Measurements from ENCODE around the gene UNC45B.
"Not testable (repeated sequence)": the region's sequence is repeated elsewhere in the genome, so short reads cannot be mapped to it uniquely, and the experiment has no call there.

Gene UNC45B

DNA sequence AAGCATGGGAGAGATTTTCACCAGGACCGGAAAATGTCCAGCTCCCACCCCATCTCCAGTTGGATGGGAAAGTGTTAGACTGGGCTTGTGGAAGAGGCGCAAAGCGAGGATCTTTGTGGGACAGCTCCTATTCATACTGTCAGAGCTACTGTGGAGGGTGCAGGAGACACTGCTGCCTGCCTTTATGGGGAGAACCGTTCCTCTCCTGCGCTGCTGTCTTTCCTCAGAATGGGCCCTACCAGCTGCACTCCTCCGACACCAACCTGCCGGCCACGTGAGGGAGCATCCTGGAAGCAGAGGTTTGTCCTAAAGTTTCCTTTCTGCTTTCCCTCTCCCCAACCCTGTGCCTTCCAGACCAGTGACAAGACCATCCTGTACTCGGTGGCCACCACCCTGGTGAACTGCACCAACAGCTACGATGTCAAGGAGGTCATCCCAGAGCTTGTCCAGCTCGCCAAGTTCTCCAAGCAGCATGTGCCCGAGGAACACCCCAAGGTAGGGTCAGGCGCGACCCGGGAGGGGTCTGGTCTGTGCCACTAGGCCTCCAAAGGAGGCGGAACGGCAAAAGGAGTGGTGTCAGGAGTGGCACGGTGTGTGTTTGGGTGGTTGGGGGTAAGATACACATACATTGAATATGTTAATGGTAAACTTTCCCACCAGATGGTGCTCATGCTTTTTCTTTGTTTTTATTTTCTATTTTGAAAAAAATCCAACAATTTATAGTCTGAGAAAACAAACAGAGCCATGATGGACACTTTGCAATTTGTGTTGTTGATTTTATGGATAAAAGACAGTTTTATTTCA lies 23.6 kb downstream of the UNC45B start:
- DNase-seq: peak in 2 of 4 experiments; percentile 39 to 48

DNA sequence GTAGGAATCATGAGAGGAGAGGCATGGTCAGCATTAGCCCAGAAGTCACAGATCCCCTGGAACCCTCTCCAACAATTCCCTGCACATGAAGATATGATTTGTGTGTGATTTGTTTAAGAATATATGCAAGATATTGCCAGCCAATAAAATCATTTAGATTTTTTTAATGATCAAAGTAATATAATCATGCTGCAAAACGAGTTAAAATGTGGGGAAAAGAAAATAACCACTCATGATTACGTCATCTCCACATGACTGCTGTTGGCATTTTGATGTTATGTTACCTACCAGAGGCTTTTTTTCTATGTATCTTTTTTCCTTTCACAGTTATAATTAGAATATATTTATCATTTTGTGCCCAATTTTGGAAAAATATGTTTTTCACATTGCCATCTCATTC lies 24.2 kb downstream of the UNC45B start:
- peak in 2 of 4 experiments; percentile 41 to 57 for DNase-seq

DNA sequence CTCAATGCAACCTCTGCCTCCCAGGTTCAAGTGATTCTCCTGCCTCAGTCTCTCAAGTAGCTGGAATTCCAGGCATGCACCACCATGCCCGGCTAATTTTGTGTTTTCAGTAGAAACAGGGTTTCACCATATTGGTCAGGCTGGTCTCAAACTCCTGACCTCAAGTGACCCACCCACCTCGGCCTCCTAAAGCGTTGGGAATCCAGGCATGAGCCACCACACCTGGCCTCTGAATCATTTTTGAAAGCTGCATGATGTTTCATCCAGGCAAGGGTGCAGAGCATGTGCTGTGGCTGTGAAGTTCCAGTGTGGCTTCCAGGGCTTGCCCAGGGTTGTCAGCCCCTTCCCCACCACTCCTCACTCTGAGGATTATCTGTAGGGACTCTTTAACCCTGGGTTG lies 24.7 kb downstream of the UNC45B start:
- DNase-seq: not testable (repeated sequence)

DNA sequence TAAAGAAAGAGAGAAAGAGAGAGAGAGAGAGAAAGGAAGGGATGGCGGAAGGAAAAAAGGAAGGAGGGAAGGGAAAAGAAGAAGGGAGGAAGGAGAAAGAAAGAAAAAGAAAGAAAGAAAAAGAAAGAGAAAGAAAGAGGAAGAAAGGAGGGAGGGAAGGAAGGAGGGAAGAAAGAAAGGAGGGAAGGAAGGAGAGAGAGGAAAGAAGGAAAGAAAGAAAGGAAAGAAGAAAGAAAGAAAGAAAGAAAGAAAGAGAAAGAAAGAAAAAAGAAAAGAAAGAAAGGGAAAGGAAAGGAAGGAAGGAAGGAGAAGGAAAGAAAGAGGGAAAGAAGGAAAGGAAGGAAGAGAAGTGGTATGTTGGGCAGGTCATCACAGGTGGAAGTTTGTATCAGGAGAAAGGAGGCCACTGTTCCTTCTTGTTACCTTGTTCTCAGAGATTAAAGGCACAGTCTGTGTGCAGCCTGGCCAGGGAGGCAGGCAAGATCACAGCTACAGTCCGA lies 27.3 kb downstream of the UNC45B start:
- DNase-seq: no peak

DNA sequence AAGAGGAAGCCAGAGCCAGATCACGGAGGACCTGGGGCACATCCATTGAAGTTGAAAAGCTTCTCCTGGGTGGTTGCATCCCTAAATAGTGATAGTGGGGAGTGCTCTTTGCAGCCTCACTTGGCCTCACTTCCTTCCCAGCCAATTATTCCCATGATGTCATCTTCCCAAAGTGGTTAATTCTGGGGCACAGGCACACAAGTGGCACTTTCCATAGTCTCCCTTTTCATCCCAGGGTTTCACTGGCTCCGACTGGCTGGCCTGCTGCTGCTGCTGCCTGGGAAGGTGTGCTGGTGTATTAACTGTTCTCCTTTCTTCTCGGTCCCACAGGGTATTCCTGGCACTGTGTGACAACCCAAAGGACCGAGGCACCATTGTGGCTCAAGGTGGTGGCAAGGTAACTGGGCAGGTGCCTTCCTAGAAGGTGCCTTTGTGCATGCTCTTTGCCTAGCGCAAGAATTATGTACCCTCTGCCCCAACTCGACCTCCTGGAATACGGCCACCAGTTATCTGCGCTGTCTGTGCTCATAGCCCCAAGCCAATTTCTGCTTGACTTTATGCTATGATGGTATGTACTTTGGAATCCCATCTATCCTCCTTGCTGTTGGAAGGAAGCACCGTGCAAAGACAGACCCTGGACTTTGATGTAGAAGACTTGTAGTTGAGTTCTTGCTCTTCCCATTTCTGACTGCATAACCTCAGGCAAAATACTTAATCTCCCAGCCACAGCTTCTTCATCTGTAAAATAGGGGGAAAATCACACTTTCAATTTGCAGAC lies 28.2 kb downstream of the UNC45B start:
- no peak for DNase-seq

DNA sequence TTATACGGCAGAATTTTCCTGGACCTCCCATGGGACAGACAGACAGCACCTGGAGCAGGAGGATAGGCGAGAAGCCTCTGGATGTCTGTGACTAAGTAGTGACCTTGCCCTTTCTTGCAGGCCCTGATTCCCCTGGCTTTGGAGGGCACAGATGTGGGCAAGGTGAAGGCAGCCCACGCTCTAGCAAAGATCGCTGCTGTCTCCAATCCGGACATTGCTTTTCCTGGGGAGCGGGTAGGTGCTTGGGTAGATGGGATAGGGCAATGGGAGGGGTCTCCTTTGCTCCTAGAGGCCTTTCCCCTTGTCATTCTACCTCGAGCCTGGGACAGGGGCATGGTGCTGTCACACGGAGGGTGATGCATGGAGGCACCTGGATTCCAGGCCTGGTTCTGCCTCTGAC lies 29.3 kb downstream of the UNC45B start:
- no peak for DNase-seq

DNA sequence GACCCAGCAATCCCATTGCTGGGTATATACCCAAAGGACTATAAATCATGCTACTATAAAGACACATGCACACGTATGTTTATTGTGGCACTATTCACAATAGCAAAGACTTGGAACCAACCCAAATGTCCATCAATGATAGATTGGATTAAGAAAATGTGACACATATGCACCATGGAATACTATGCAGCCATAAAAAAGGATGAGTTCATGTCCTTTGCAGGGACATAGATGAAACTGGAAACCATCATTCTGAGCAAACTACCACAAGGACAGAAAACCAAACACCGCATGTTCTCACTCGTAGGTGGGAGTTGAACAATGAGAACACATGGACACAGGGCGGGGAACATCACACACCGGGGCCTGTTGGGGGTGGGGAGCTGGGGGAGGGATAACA lies 31.8 kb downstream of the UNC45B start:
- DNase-seq: not testable (repeated sequence)

DNA sequence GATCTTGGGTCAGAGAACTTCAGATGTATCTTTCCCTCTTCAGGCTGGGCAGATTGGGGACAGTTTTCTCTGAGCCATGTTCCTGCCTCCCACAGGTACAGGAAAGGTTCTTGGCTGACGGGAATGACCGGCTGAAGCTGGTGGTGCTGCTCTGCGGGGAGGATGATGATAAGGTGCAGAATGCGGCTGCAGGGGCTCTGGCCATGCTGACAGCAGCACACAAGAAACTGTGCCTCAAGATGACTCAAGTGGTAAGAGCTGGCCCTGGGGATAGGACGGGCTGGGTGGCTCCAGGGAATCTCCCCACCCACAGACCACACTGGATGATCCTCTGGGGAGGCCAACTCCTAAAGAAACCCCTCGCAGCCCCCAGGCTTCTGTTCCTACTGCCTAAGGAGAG lies 35.7 kb downstream of the UNC45B start:
- peak in 3 of 4 experiments; percentile 43 to 57 (median 49) for DNase-seq

DNA sequence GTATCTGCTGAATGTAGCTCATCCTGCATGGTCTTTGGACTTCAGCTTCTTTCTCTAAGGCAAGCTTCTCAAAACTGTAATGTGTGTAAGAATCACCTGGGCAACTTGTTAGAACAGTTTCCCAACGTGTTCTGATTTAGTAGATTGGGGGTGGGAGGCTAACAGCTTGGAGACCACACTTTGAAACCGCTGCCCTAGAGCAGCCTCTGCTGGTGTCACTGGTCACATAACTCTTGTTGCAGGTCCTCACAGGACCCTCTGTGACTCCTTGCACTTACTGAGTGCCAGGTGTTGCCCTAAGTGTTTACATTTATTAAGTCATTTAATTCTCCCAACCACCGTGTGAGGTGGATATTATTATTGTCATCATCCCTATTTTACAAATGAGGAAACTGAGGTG lies 36.7 kb downstream of the UNC45B start:
- no peak for DNase-seq

DNA sequence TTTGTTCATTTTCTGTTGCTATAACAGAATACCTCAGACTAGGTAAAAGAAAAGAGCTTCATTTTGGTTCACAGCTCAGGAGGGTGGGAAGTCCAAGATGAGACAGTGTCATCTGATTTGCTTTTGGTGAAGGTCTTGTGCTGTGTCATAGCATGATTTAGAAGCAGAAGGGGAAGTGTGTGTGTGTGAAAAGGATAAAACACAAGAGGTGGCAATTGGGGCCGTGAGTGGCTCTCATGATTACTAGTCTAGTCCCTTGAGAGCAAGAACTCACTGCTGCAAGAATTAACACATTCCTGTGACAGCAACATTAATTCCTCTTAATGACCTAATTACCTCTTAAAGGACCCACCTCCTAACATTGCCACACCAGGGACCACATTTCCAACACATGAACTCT lies 38.2 kb downstream of the UNC45B start:
- peak; percentile 77 to 93 (median 84) for DNase-seq

DNA sequence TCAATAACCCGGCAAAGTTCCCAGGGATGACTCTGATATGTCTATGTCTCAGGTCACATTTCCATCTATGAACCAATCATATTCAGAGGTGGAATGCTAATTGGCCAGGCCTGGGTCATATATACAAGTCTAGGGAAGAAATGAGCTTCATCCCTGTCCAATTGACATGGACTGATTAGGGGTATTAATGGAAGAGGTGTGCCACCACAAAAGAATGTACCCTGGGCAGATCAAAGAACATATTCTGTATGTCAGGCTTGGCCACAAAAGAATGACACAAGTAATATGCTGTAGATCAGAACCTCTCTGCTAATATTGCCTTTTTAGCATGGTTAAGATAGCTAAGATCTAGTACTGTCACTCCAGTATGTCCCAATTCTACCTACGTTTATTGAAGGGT lies 39.9 kb downstream of the UNC45B start:
- no peak for DNase-seq

DNA sequence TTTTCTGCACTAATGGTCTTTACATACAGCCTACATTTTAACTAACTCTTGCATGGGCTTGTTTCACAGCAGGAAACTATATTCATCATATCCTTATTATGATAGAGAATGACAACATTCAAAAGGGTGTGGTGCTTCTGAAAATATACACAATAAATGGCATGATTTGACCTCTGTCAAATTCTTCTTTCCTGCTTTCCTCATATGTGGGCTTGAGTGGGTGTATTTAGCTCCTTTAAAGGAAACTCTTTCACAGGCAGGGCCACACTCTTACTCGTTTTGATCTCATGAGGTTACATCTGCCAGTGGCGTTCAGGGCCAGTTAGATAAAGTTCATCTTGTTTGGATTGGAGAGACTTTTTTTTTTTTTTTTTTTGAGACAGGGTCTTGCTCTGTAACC lies 40.5 kb downstream of the UNC45B start:
- DNase-seq: peak; percentile 70 to 92 (median 79)

DNA sequence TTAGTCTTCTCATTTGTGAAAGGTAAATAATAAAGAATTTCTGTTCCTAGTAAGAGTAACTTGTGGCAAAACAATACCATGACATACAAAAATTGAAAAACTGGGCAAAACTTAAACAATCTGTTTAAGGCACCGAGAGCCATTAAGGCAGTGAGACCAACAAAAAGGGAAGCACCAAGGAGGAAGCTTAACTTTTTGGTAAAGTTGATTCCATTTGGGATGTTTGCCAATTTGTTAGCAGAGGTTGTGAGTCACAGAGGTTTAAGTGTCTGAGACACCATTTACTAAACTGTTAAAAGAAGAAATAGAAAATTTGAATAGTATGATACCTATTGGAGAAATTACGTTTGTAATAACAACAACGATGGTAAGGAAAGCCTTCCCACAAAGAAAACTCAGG lies 41.7 kb downstream of the UNC45B start:
- DNase-seq: peak; percentile 72 to 95 (median 84)

DNA sequence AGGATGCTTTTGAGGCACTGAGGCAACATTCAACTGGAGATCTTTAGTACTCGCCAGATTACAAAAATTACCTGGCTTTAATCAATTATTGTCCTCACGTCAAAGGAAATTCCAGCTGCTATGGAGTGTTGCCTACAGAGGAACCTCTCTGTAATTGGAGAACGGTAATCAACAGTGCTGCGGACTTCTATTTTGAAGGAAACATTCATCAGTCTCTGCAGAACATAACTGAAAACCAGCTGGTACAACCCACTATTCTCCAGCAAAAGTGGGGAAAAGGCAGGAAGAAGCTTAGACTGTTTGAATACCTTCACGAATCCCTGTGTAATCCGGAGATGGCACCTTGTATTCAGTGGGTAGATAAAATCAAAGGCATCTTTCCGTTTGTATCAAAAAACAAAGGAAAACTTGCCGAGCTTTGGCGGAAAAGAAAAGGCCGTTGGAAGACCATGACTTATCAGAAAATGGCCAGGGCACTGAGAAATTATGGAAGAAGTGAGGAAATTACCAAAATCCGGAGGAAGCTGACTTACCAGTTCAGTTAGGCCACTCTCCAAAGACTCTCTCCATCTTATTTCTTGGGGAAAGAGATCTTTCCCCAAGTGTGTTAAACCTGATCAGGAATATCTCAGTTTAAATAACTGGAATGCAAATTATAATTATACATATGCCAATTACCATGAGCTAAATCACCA lies 43.5 kb downstream of the UNC45B start:
- no peak for DNase-seq

DNA sequence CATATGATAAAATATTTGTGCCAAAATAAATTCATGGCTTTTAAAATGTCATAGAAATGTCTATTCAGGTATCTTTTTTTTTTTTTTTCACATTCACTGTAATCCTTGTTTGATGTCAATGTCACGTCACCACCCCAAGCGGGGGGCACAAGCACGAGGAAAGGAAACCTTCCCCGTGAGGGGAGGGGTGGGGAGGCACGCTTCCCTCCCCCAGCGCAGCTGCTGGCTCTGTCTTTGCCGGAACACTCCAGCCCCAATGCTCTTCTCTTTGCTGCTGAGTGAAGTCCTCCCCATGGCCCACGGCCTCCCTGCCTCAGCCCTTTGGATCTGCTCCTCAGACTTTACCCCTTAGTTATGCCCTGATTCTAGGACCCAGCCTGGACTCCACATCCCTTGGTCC lies 45.1 kb downstream of the UNC45B start:
- no peak for DNase-seq

DNA sequence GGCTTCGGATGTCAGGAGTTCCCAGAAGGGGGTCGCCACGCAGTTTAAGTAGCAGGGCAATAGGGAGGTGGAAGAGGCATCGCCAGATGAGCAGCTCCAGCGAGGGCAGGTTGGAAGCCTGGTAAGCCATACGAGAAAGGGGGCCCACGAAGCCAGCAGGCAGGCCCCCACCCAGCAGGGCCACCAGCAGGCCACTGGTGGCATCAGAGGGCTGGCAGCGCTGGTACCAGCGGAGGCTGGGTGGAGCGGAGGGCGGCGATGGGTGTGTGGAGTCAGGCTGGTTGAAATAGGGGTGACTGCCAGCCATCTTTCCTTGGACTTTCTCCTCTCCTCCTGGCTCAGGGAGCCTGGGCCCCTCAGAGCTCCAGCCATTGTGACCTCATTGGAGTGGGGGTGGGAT lies 46.4 kb downstream of the UNC45B start, which contains the start of gene SLC35G3:
Gene SLC35G3, minus strand, starts transcription at position 393 of the 400 bp plus-strand sequence. Its CDS starts 86 bp downstream, at position 307.
- DNase-seq: not testable (repeated sequence)

DNA sequence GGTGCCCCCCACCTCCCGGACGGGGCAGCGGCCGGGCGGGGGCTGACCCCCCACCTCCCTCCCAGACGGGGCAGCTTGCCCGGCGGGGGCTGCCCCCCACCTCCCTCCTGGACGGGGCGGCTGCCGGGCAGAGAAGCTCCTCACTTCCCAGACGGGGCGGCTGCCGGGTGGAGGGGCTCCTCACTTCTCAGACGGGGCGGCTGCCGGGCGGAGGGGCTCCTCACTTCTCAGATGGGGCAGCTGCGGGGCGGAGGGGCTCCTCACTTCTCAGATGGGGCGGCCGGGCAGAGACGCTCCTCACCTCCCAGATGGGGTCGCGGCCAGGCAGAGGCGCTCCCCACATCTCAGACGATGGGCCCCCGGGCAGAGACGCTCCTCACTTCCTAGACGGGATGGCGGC lies 47.4 kb downstream of the UNC45B start:
- DNase-seq: not testable (repeated sequence)

DNA sequence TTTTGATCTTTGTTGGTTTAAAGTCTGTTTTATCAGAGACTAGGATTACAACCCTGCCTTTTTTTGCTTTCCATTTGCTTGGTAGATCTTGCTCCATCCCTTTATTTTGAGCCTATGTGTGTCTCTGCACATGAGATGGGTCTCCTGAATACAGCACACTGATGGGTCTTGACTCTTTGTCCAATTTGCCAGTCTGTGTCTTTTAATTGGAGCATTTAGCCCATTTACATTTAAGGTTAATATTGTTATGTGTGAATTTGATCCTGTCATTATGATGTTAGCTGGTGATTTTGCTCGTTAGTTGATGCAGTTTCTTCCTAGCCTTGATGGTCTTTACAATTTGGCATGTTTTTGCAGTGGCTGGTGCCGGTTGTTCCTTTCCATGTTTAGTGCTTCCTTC lies 55.0 kb downstream of the UNC45B start:
- not testable (repeated sequence) for DNase-seq

DNA sequence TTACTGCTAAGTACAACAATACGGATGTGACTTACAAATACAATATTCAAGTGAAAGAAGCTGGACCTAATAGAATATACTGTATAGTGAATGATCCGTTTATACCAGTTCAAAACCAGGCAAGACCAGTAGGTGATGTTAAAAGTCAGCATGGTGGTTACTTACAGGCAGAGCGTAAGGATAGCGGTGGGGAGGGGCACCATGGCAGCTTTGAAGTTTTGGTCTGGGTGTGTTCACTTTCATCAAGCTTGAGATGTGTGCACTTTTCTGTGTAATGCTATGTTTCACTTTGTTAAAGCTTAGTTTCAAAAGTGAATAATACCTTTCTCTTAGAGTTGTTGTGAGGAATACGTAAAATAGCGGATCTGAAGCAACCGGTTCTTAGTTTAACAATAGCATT lies 63.1 kb downstream of the UNC45B start:
- no peak for DNase-seq

DNA sequence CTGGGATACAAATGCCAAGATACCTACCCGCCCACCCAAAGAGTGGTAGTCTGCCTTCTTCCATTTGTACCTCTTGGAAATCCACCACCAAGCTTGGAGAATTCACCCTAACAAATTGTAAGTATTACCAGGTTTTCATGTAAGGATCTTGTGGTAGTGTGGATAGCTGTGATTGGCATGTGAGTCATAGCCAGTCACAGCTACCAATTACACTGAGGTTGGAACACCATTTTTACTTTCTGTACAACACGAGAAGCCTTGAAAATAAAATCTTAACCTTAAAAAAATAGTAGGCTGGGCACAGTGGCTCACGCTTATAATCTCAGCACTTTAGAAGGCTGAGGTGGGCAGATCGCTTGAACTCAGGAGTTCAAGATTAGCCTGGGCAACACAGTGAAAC lies 65.1 kb downstream of the UNC45B start:
- DNase-seq: no peak

DNA sequence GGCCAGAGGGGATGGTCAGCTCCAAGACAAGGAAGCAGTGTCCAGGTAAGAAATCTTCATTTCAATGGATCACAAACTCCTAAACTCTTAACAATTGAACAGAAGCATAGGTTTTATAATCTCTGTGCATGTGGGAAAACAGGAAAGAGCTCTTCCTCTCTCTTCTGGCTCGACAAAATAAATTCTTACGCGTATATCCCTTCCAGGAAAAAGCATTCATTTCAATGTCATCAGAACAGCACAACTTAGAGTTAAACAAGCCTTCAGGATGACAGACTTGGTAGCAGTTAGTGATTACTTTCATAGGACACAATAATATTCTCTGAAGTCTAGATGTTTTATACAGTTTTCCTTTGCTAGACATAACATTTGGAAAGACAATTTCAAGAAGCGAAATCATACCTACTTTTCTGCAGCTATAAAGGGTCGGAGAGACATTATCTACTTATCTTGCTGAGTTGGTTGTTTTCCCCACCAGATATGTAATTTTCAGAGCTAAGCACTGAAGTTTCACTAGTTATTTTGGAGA lies 65.9 kb downstream of the UNC45B start:
- no peak for DNase-seq

DNA sequence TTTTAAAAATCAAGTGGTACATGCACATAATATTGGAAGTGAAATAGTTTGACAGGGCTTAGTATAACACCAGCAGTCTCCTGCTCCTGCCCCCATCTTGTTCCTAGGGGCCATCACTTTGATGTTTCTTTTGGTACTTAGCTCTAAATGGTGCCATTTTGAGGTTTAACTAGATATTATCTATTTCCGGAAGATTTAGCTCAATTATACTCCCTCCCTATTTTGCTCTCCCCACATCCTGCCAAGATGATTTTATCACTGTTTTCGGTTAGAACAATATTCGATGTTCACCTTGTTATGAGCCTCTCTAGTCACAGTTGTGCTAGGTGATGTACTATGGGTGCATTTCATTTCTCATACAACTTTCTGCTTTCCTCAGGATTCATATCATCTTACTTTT lies 66.6 kb downstream of the UNC45B start:
- no peak for DNase-seq
